ENCODE data around the gene RBM39. TPM values are rescaled to one million over a fixed set of nuclear protein-coding genes. Genes with fewer than 3 reads are reported as not detected.

RBM39 gene
- total and polyA plus RNA-seq, 2 of the 8 experiments (the other 6 are each of a cell fraction or from before 2014, with no cell fraction given): 78.0 to 219 TPM

GRCh38 chr20:35695245-35695749 lies 46.8 kb downstream of the RBM39 start:
- Histone ChIP-seq H3K18ac (ENCODE audit: extremely low read depth, low read length) (no peak overlapping the region), H3K36me3 (ENCODE audit: control insufficient read depth in 2 of 4, insufficient read depth in 4 of 4, low read length in 3 of 4) (peaks cover 0 to 7% (median 0%) of the 10 kb centered on the region in 4 experiments; a peak in 2 of 8 replicates), H4K20me1 (replicated peaks in 1 of 2; ENCODE audit: control insufficient read depth in 1 of 2, insufficient read depth in 2 of 2, low read length in 2 of 2) (no peaks in the 10 kb centered on the region), H3K56ac (replicated peaks; ENCODE audit: insufficient read length, low read depth, low read length) (no peak overlapping the region), H2AFZ (ENCODE audit: low read length) (no peak overlapping the region), H3K4me2 (ENCODE audit: insufficient read depth in 1 of 2, low read depth in 2 of 2, low read length in 2 of 2) (no peak overlapping the region), H3K9ac (replicated peaks in 1 of 4; ENCODE audit: extremely low read depth in 1 of 4, low read depth in 3 of 4, low read length in 3 of 4) (no peak overlapping the region), H2AK5ac (ENCODE audit: low read depth, low read length) (no peak overlapping the region), H2BK120ac (replicated peaks; ENCODE audit: low read depth, low read length) (no peak overlapping the region), H2BK20ac (ENCODE audit: low read length) (no peak overlapping the region), H3K27ac (ENCODE audit: low read depth, low read length) (no peak overlapping the region), H3K4me3 (ENCODE audit: extremely low read depth in 1 of 4, insufficient read depth in 2 of 4, low read depth in 3 of 4, low read length in 4 of 4) (no peak overlapping the region), H3K14ac (ENCODE audit: insufficient read length) (no peak overlapping the region), H3K79me1 (ENCODE audit: low read depth, low read length) (no peaks in the 10 kb centered on the region), H3K4ac (replicated peaks; ENCODE audit: insufficient read length, low read depth, low read length) (no peak overlapping the region), H3K9me3 (ENCODE audit: insufficient read depth in 2 of 2, low read depth in 1 of 2, low read length in 1 of 2) (no peaks in the 10 kb centered on the region), H4K8ac (ENCODE audit: extremely low read depth, insufficient read depth, low read length) (no peak overlapping the region), H3K23me2 (ENCODE audit: low read depth, low read length) (peaks cover 13% of the 10 kb centered on the region), H2BK5ac (ENCODE audit: low read depth, low read length) (no peak overlapping the region), H2BK12ac (ENCODE audit: low read depth, low read length) (no peak overlapping the region), H3K4me1 (replicated peaks in 1 of 4; ENCODE audit: control insufficient read depth in 3 of 4, insufficient read depth in 4 of 4, low read length in 3 of 4) (peaks cover 0 to 2% (median under 1%) of the 10 kb centered on the region in 4 experiments; a peak in 3 of 7 replicates), H3K79me2 (ENCODE audit: control insufficient read depth in 1 of 2, insufficient read depth in 2 of 2, low read length in 2 of 2) (peaks cover 0 to 6% of the 10 kb centered on the region in 2 experiments; a peak in 2 of 4 replicates), H4K91ac (replicated peaks; ENCODE audit: insufficient read length, low read length) (no peak overlapping the region), H3K27me3 (replicated peaks in 1 of 4; ENCODE audit: control insufficient read depth in 3 of 4, extremely low read depth in 1 of 4, insufficient read depth in 3 of 4, low read length in 3 of 4) (no peaks in the 10 kb centered on the region), H4K5ac (ENCODE audit: insufficient read length, low read depth, low read length) (no peak overlapping the region), H3K23ac (ENCODE audit: insufficient read length) (no peak overlapping the region), H2BK15ac (ENCODE audit: low read length) (no peak overlapping the region)
- FAIRE-seq (no peak), DNase-seq (ENCODE audit: low read depth in 1 of 2, low spot score in 2 of 2) (no peak)
- 91% methylated on average over 2 of the region's 2 CpGs; no CpG with 5 or more reads in 1 of the 2 experiments for WGBS, 2 experiments (ENCODE audit: extremely low coverage in 1 of 2, insufficient coverage in 1 of 2, insufficient read length in 1 of 2, insufficient replicate concordance in 2 of 2, low coverage in 1 of 2, low lambda C conversion rate in 2 of 2, missing lambda C conversion rate in 1 of 2)
- POLR2A ChIA-PET (ENCODE audit: partially characterized antibody): no interaction called here
- CTCF ChIA-PET (ENCODE audit: partially characterized antibody): no interaction called here
- no peak for TF ChIP-seq NANOG (IDR thresholded peaks at IDR 0.05; ENCODE audit: insufficient read depth, low read depth, low read length, poor library complexity, severe bottlenecking)
